IMR-90 (cell line): Measurements from ENCODE around the gene UCKL1. TPM values are rescaled to one million over a fixed set of nuclear protein-coding genes. Genes with fewer than 3 reads are reported as not detected.

Experiments
- ATAC-seq: fragments of 200-7000 bp; cut with Tn5 transposase; 2 replicates; pipeline ENCODE4 v1.9.1; 2020; ENCODE audit warnings: low read depth, mild to moderate bottlenecking, moderate library complexity
- BruUV-seq: library from RNA; stranded (reverse); fragments of 400-500 nt; replicated peaks from 2 replicates; lab custom pipeline; 2021; lab: Mats Ljungman, UMichigan
- CTCF ChIA-PET: fragments of 300-600 bp; formaldehyde crosslinking; extraction: SDS; loops from one replicate; lab custom pipeline; 2021; ENCODE audit warnings: antibody characterized with exemption; lab: Yijun Ruan, JAX
- POLR2A ChIA-PET: fragments of 300-600 bp; sonication (Branson Sonifier 250); formaldehyde crosslinking; loops from one replicate; lab custom pipeline; 2022; ENCODE audit warnings: antibody characterized with exemption; ENCODE audit not compliant: unreplicated experiment; lab: Charles Lee
- DNase-seq: peaks from one replicate; pipeline ENCODE4 v3.0.0; 2013
- H2AFZ ChIP-seq: replicated peaks from 2 replicates; pipeline ENCODE3; 2013; ENCODE audit warnings: low read length, mild to moderate bottlenecking; ENCODE audit not compliant: poor library complexity
- H2AK5ac ChIP-seq: 2 replicates; pipeline ENCODE4 v1.6.1; 2013; ENCODE audit warnings: low read depth, low read length, inconsistent platforms
- H2AK9ac ChIP-seq: replicated peaks from 2 replicates; pipeline ENCODE3; 2013; ENCODE audit warnings: mild to moderate bottlenecking, low read depth, low read length, moderate library complexity; ENCODE audit not compliant: poor library complexity
- H2BK120ac ChIP-seq: 2 replicates; pipeline ENCODE4 v1.6.1; 2013; ENCODE audit warnings: low read depth, low read length, inconsistent platforms
- H2BK15ac ChIP-seq: 3 replicates; pipeline ENCODE4 v1.6.1; 2013; ENCODE audit warnings: low read depth, low read length, inconsistent platforms
- H2BK20ac ChIP-seq: 2 replicates; pipeline ENCODE4 v1.6.1; 2013; ENCODE audit warnings: low read depth, mild to moderate bottlenecking, inconsistent platforms, low read length, moderate library complexity
- H2BK5ac ChIP-seq: 2 replicates; pipeline ENCODE4 v1.6.1; 2013; ENCODE audit warnings: mild to moderate bottlenecking, low read depth, low read length, inconsistent platforms; ENCODE audit not compliant: poor library complexity, severe bottlenecking
- H3K14ac ChIP-seq: replicated peaks from 2 replicates; pipeline ENCODE4 v1.6.1; 2013; ENCODE audit warnings: low read depth, low read length, inconsistent platforms
- H3K18ac ChIP-seq: 2 replicates; pipeline ENCODE4 v1.6.1; 2013; ENCODE audit warnings: low read depth, low read length, control low read depth
- H3K23ac ChIP-seq: 2 replicates; pipeline ENCODE4 v1.6.1; 2013; ENCODE audit warnings: low read depth, low read length, inconsistent platforms
- H3K27ac ChIP-seq: 2 replicates; pipeline ENCODE4 v1.5.1; 2013; ENCODE audit warnings: mild to moderate bottlenecking, control low read depth, low read length; ENCODE audit not compliant: insufficient read depth
- H3K27me3 ChIP-seq: 2 replicates; pipeline ENCODE4 v1.6.1; 2013; ENCODE audit warnings: low read length; ENCODE audit not compliant: control insufficient read depth, insufficient read depth
- H3K36me3 ChIP-seq: 2 replicates; pipeline ENCODE4 v1.6.1; 2013; ENCODE audit warnings: low read length, mixed read lengths; ENCODE audit not compliant: control insufficient read depth, insufficient read depth
- H3K4ac ChIP-seq: 2 replicates; pipeline ENCODE4 v1.6.1; 2013; ENCODE audit warnings: low read depth, low read length, inconsistent platforms
- H3K4me1 ChIP-seq: 2 replicates; pipeline ENCODE4 v1.6.1; 2013; ENCODE audit warnings: low read length, mixed read lengths; ENCODE audit not compliant: control insufficient read depth, insufficient read depth
- H3K4me2 ChIP-seq: 2 replicates; pipeline ENCODE4 v1.6.1; 2013; ENCODE audit warnings: low read depth, mild to moderate bottlenecking, control low read depth, low read length, moderate library complexity
- H3K4me3 ChIP-seq: 2 replicates; pipeline ENCODE4 v1.5.1; 2013; ENCODE audit warnings: low read depth, mild to moderate bottlenecking, control low read depth, low read length, moderate library complexity; ENCODE audit not compliant: insufficient read depth
- H3K56ac ChIP-seq: 2 replicates; pipeline ENCODE4 v1.6.1; 2013; ENCODE audit warnings: low read length, inconsistent platforms; ENCODE audit not compliant: insufficient read depth; ENCODE audit errors: extremely low read depth
- H3K79me1 ChIP-seq, 2 experiments: 2 replicates each; pipeline ENCODE4 v1.6.1; 2013; ENCODE audit warnings: low read length in 2 of 2, inconsistent platforms in 1 of 2, low read depth in 1 of 2
- H3K9ac ChIP-seq: 2 replicates; pipeline ENCODE4 v1.6.1; 2013; ENCODE audit warnings: low read depth, low read length, control low read depth
- H3K9me1 ChIP-seq: 2 replicates; pipeline ENCODE4 v1.6.1; 2013; ENCODE audit warnings: low read length, inconsistent platforms; ENCODE audit not compliant: insufficient read depth
- H3K9me3 ChIP-seq: 2 replicates; pipeline ENCODE4 v1.6.1; 2013; ENCODE audit warnings: low read length; ENCODE audit not compliant: control insufficient read depth, insufficient read depth
- H4K20me1 ChIP-seq: 2 replicates; pipeline ENCODE4 v1.6.1; 2013; ENCODE audit warnings: low read length, inconsistent platforms; ENCODE audit not compliant: insufficient read depth
- H4K5ac ChIP-seq: 2 replicates; pipeline ENCODE4 v1.6.1; 2013; ENCODE audit warnings: mild to moderate bottlenecking, low read depth, low read length, control low read depth
- H4K8ac ChIP-seq, 2 experiments: 2 replicates each; pipeline ENCODE4 v1.6.1; 2013; ENCODE audit warnings: low read depth in 2 of 2, low read length in 2 of 2, control low read depth in 1 of 2, inconsistent platforms in 1 of 2
- H4K91ac ChIP-seq: 2 replicates; pipeline ENCODE4 v1.6.1; 2013; ENCODE audit warnings: low read depth, low read length, inconsistent platforms; ENCODE audit not compliant: insufficient read depth
- BHLHE40 ChIP-seq: fragments of 150-350 bp; IDR thresholded peaks from 2 replicates; pipeline ENCODE4 v1.6.1; 2016; ENCODE audit warnings: mild to moderate bottlenecking, low read depth, low read length
- CEBPB ChIP-seq: IDR thresholded peaks from 2 replicates; pipeline ENCODE4 v1.6.1; 2012; ENCODE audit warnings: low read depth, low read length, improper control_type of control experiment
- CHD1 ChIP-seq: IDR thresholded peaks from 2 replicates; pipeline ENCODE4 v1.6.1; 2012; ENCODE audit warnings: low read depth, low read length, improper control_type of control experiment
- CTCF ChIP-seq: conservative IDR thresholded peaks from 2 replicates; pipeline ENCODE4 v1.5.1; 2012; ENCODE audit warnings: mild to moderate bottlenecking, low read depth, low read length, improper control_type of control experiment
- ELK1 ChIP-seq: fragments of 150-350 bp; IDR thresholded peaks from 2 replicates; pipeline ENCODE4 v1.6.1; 2016; ENCODE audit warnings: low read depth, mild to moderate bottlenecking, low read length, moderate library complexity, borderline replicate concordance
- FOS ChIP-seq: fragments of 150-350 bp; IDR thresholded peaks from 2 replicates; pipeline ENCODE4 v1.6.1; 2016; ENCODE audit warnings: low read depth, low read length
- MAFK ChIP-seq: IDR thresholded peaks from 2 replicates; pipeline ENCODE4 v1.6.1; 2012; ENCODE audit warnings: low read depth, low read length, improper control_type of control experiment
- MAZ ChIP-seq: IDR thresholded peaks from 2 replicates; pipeline ENCODE4 v1.6.1; 2012; ENCODE audit warnings: low read depth, mild to moderate bottlenecking, low read length, improper control_type of control experiment, moderate library complexity, borderline replicate concordance
- NFE2L2 ChIP-seq: fragments of 150-350 bp; IDR thresholded peaks from 2 replicates; pipeline ENCODE4 v1.6.1; 2016; ENCODE audit warnings: low read depth, mild to moderate bottlenecking, low read length
- RCOR1 ChIP-seq: IDR thresholded peaks from 2 replicates; pipeline ENCODE4 v1.6.1; 2012; ENCODE audit warnings: mild to moderate bottlenecking, low read length, improper control_type of control experiment; ENCODE audit not compliant: insufficient replicate concordance
- RFX5 ChIP-seq: IDR thresholded peaks from 2 replicates; pipeline ENCODE4 v1.8.0; 2012; ENCODE audit warnings: low read depth, mild to moderate bottlenecking, low read length, moderate library complexity
- SMC3 ChIP-seq: fragments of 150-350 bp; IDR thresholded peaks from 2 replicates; pipeline ENCODE4 v1.6.1; 2016; ENCODE audit warnings: low read depth, mild to moderate bottlenecking, antibody characterized with exemption, low read length, moderate library complexity
- USF2 ChIP-seq: fragments of 150-350 bp; IDR thresholded peaks from 2 replicates; pipeline ENCODE4 v1.6.1; 2017; ENCODE audit warnings: mild to moderate bottlenecking, antibody characterized with exemption, low read length, low read depth
- WGBS, 2 experiments: methylation state at CpG; one replicate each; pipeline versions ENCODE4 v1.1.5 to v1.1.7; 2013; ENCODE audit warnings: missing lambda C conversion rate in 2 of 2; ENCODE audit not compliant: insufficient read length in 1 of 2; ENCODE audit errors: extremely low coverage in 2 of 2; 5-methylcytosine and 5-hydroxymethylcytosine counted together
- dilution Hi-C: fragments of 300-500 bp; cut with HindIII; formaldehyde crosslinking; loops from one replicate; pipeline ENCODE4 v1.14.3; 2018; ENCODE audit warnings: low sequenced_read_pairs; ENCODE audit not compliant: unreplicated experiment
- in situ Hi-C: fragments of 300-500 bp; cut with MboI; formaldehyde crosslinking; loops from 3 replicates; pipeline ENCODE4 v1.14.3; 2019; ENCODE audit warnings: low sequenced_read_pairs, inconsistent platforms, mixed read lengths
- intact Hi-C: fragments of 100-400 bp; cut with micrococcal nuclease; formaldehyde crosslinking; loops from 2 replicates; pipeline ENCODE4 v1.10.0; 2022
- polyA plus RNA-seq, 3 experiments: library from polyadenylated mRNA; depleted of rRNA; stranded (reverse); fragments of >200 nt; gene quantifications; 2 replicates each; pipeline ENCODE4 v1.2.3, GENCODE V29; 2012; ENCODE audit warnings: low replicate concordance in 1 of 3
- total RNA-seq: library from RNA; depleted of rRNA; stranded (reverse); fragments of >200 nt; gene quantifications from 2 replicates; pipeline ENCODE4 v1.2.3, GENCODE V29; 2012

Gene UCKL1
- total and polyA plus RNA-seq, 2 of the 4 experiments (the other 2 are of a cell fraction): 16.7 to 54.7 TPM

- Histone ChIP-seq H2AK5ac (no peak overlapping the region), H3K56ac (no peak overlapping the region), H3K9ac (no peak overlapping the region), H3K23ac (no peak overlapping the region), H2BK20ac (no peak overlapping the region), H3K14ac (no peak overlapping the region), H2BK15ac (no peak overlapping the region), H3K4ac (no peak overlapping the region), H3K36me3 (peaks cover 60% of the 10 kb centered on the region), H2BK5ac (no peak overlapping the region), H4K5ac (no peak overlapping the region), H2AFZ (no peak overlapping the region), H4K91ac (no peak overlapping the region), H3K4me1 (peaks cover 2% of the 10 kb centered on the region; the same call in 1 of the 2 replicates), H2BK120ac (no peak overlapping the region), H2AK9ac (no peak overlapping the region), H3K4me2 (no peak overlapping the region), H4K8ac (no peak overlapping the region), H3K27ac (no peak overlapping the region), H3K9me1 (0 out of 2 replicates have a peak, but pooled peaks cover 8% of the 10 kb centered on the region), H3K9me3 (no peaks in the 10 kb centered on the region), H3K18ac (no peak overlapping the region), H4K20me1 (peaks cover 30% of the 10 kb centered on the region), H3K4me3 (no peak overlapping the region), H3K27me3 (no peaks in the 10 kb centered on the region), H3K79me1 (peaks cover 18 to 44% of the 10 kb centered on the region in 2 experiments)
- CTCF ChIA-PET: no interaction called here
- no peak for DNase-seq
- in situ Hi-C loops: no loop called here
- BruUV-seq: no TSS peak
- no peak for ATAC-seq
- WGBS, 2 experiments: 92% methylated on average over 2 of the region's 7 CpGs; no CpG with 5 or more reads in 1 of the 2 experiments
- dilution Hi-C loops: no loop called here
- intact Hi-C loops: no loop called here
- POLR2A ChIA-PET: no interaction called here
- TF ChIP-seq BHLHE40 (no peak), MAZ (no peak), CHD1 (no peak), FOS (no peak), CEBPB (no peak), NFE2L2 (no peak), ELK1 (no peak), MAFK (no peak), CTCF (no peak), RFX5 (no peak), SMC3 (no peak), RCOR1 (no peak), USF2 (no peak)
Measured at GRCh38 chr20:64003960-64004725, 47.9 kb upstream of the UCKL1 start.
